Measurements from ENCODE around the gene PPP1R2. TPM values are rescaled to one million over a fixed set of nuclear protein-coding genes. Genes with fewer than 3 reads are reported as not detected.

The PPP1R2 gene
- total RNA-seq, 1 donor from 2014 or later: 37.7 TPM

Other genes with a start within 250 kb of the PPP1R2 start
- 53.9 TPM for gene ACAP2, start 100.3 kb downstream of the PPP1R2 start, total RNA-seq
- 362 TPM for gene APOD, start 40.6 kb upstream of the PPP1R2 start, total RNA-seq
- gene MUC20, start 177.7 kb upstream of the PPP1R2 start, total RNA-seq: 2.0 TPM